Stomach (tissue), 4 donors: ENCODE data around the gene CIB4.

Experiments
- CTCF ChIP-seq, 7 experiments: fragments of 450-650 bp in 4 of 7; fragments of 200-600 bp in 3 of 7; sonication (generic) in 3 of 7; IDR thresholded peaks; one replicate each; pipeline ENCODE4 v1.5.1; 2016 to 2019; ENCODE audit warnings: antibody characterized with exemption in 7 of 7, control low read depth in 2 of 7, mild to moderate bottlenecking in 1 of 7
- EP300 ChIP-seq: sonication (generic); formaldehyde crosslinking; IDR thresholded peaks from one replicate; pipeline ENCODE4 v1.6.1; 2017; ENCODE audit warnings: antibody characterized with exemption
- POLR2A ChIP-seq, 4 donors: fragments of 450-650 bp; IDR thresholded peaks; one replicate each; pipeline ENCODE4 v1.6.1; 2016; ENCODE audit warnings: antibody characterized with exemption in 4 of 4, control low read depth in 2 of 4, mild to moderate bottlenecking in 1 of 4, moderate library complexity in 1 of 4
- POLR2AphosphoS5 ChIP-seq, 3 donors: sonication (generic); formaldehyde crosslinking; IDR thresholded peaks; one replicate each; pipeline ENCODE4 v1.6.1; 2016; ENCODE audit warnings: antibody characterized with exemption in 3 of 3

- TF ChIP-seq POLR2A (IDR thresholded peaks at IDR 0.05) = no peak
- no peak for TF ChIP-seq CTCF (IDR thresholded peaks at IDR 0.05)
- no peak for TF ChIP-seq EP300
- no peak for TF ChIP-seq POLR2AphosphoS5 (IDR thresholded peaks at IDR 0.05)
These were observed 9.6 kb downstream of the CIB4 start for GRCh38 chr2:26631401-26632170.
